Measurements from ENCODE around the gene VRK1.

DNA sequence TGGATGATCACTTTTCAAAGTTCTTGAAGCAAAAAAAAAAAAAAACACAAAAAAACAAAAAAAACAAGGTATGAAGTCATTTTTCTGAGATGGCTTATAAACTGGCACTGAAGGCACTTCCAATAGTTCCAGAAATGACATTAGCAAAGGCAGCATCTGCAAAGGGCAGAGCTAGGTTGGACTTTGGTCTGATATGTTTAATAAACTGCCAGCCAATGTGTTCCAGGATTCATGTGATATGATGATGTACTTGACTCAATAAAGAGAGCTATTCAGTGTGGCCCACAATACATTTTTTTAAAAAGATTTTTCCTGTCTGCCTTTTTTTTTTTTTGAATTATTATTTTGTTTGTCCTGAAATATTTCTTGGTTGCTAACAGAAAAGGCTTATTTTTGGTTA lies 79.6 kb downstream of the VRK1 start:
- TF ChIP-seq, protein P1, sequence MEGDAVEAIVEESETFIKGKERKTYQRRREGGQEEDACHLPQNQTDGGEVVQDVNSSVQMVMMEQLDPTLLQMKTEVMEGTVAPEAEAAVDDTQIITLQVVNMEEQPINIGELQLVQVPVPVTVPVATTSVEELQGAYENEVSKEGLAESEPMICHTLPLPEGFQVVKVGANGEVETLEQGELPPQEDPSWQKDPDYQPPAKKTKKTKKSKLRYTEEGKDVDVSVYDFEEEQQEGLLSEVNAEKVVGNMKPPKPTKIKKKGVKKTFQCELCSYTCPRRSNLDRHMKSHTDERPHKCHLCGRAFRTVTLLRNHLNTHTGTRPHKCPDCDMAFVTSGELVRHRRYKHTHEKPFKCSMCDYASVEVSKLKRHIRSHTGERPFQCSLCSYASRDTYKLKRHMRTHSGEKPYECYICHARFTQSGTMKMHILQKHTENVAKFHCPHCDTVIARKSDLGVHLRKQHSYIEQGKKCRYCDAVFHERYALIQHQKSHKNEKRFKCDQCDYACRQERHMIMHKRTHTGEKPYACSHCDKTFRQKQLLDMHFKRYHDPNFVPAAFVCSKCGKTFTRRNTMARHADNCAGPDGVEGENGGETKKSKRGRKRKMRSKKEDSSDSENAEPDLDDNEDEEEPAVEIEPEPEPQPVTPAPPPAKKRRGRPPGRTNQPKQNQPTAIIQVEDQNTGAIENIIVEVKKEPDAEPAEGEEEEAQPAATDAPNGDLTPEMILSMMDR (IDR thresholded peaks at IDR 0.05 in 4 of 5, conservative IDR thresholded peaks at IDR 0.05 in 1 of 5), result no peak
- no peak for TF ChIP-seq POLR2A (IDR thresholded peaks at IDR 0.05)
